ENCODE measurements around the gene FRMPD2.
"Not testable (repeated sequence)": the region's sequence is repeated elsewhere in the genome, so short reads cannot be mapped to it uniquely, and the experiment has no call there.

Gene FRMPD2

GRCh38 chr10:48251152-48251524 is 23.4 kb downstream of the FRMPD2 start:
- peak; percentile 24 for DNase-seq (ENCODE audit: low read depth)

DNA sequence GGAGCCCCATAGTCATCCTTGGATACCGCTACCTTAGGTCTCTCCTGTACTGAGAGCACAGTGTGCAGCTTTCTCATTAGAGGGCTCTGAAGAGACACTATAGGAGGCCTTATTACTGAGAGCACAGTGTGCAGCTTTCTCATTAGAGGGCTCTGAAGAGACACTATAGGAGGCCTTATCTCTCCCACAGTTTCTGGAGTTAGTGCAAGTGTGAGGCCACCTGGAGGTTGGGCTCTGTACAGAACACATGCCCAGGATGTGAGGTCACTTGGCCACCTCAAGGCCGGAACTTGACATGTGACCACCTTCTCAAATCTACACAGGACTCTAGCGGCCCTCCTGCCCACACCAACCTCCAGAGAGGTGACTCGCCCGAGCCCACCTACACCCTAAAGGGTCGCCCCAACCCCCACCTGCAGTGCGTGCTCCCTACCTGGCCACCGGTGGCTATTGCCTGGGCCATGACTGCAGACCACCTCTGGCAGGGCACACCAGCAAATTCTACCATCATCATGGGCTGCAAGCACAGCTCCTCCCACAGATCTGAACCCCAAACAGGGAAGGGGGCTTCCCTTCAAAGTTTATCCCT is 24.6 kb downstream of the FRMPD2 start:
- DNase-seq (ENCODE audit: low read depth): no peak

- DNase-seq (ENCODE audit: low read depth): no peak
Measured at GRCh38 chr10:48249004-48249762, 25.3 kb downstream of the FRMPD2 start.

- DNase-seq (ENCODE audit: low read depth): no peak
Measured at GRCh38 chr10:48248462-48248861, 26.0 kb downstream of the FRMPD2 start.

- peak; percentile 82 for DNase-seq (ENCODE audit: low read depth)
Measured at GRCh38 chr10:48247680-48248079, 26.8 kb downstream of the FRMPD2 start.

- no peak for DNase-seq (ENCODE audit: low read depth)
Measured at GRCh38 chr10:48246501-48246900, 28.0 kb downstream of the FRMPD2 start.

GRCh38 chr10:48245977-48246376 is 28.5 kb downstream of the FRMPD2 start:
- no peak for DNase-seq (ENCODE audit: low read depth)

DNA sequence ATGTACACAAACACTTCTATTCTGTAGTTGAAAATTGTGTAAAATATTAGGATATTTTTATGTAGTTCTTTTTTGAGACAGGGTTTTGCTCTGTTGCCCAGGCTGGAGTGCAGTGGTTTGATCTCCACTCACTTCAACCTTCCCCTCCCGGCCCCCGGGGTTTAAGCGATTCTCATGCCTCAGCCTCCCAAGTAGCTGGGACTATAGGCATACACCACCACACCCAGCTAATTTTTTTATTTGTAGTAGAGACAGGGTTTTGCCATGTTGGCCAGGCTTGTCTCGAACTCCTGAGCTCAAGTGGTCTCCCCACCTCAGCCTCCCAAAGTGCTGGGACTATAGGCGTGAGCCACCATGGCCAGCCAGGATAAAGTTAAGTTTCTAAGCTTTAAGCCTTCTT is 30.6 kb downstream of the FRMPD2 start:
- not testable (repeated sequence) for DNase-seq (ENCODE audit: low read depth)

- no peak for DNase-seq (ENCODE audit: low read depth)
Measured at GRCh38 chr10:48243487-48243886, 31.0 kb downstream of the FRMPD2 start.

- DNase-seq (ENCODE audit: low read depth): no peak
Measured at GRCh38 chr10:48242171-48242904, 32.2 kb downstream of the FRMPD2 start.

DNA sequence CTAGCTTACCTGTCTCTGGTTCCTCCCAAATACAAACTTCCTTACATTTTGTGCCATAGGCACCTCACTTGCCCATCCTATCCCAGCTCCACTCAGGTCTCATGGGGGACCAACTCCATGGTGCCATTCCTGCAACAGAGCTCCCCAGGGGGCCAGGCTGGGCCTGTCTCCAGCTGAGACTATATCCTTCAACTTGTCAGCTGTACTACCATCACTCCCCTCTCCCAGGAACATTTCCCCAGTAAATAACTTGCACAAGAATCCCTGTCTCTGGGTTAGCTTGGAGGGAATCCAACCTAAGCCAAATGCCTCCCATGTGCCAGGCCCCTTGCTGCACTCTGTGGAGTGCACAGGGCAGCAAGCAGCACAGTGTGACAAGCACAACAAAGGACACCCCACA is 33.2 kb downstream of the FRMPD2 start:
- DNase-seq (ENCODE audit: low read depth): no peak

DNA sequence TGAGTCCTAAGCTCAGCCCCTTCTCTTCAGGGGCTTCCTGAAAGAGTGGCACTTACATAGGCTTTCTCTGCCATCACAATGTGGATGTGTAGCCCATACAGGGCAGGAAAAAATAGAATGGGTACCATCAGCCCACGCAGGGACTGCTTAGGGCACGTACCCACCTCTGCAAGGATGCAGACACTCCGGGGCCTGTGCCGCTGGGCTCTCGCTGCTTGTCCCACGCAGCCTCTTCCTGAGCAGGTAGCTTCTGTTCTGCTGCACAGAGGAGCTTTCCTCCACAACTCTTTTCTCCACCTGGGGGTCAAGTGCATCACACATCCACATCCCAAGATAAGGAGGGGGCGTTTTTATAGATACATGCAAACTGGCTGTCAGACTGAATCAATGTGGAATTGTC is 34.3 kb downstream of the FRMPD2 start:
- no peak for DNase-seq (ENCODE audit: low read depth)

DNA sequence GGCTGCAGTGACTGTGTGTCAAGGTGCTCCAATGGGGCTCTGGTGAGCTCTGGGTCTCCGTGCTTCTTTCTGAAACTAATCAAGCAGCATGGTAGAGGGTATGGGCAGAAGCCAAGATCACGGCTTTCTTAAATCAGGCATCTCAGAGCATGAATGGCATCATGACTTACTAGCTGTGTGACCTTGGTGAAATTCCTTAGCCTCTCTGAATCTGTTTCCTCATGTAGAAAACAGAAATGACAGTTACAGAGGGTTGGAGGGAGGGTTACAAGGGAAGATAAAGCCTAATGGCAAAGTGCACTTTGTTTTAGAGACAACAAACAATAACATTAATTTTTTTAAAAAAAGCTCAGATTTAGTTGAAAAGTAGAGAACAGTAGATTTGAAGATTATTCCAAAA is 34.9 kb downstream of the FRMPD2 start:
- no peak for DNase-seq (ENCODE audit: low read depth)

DNA sequence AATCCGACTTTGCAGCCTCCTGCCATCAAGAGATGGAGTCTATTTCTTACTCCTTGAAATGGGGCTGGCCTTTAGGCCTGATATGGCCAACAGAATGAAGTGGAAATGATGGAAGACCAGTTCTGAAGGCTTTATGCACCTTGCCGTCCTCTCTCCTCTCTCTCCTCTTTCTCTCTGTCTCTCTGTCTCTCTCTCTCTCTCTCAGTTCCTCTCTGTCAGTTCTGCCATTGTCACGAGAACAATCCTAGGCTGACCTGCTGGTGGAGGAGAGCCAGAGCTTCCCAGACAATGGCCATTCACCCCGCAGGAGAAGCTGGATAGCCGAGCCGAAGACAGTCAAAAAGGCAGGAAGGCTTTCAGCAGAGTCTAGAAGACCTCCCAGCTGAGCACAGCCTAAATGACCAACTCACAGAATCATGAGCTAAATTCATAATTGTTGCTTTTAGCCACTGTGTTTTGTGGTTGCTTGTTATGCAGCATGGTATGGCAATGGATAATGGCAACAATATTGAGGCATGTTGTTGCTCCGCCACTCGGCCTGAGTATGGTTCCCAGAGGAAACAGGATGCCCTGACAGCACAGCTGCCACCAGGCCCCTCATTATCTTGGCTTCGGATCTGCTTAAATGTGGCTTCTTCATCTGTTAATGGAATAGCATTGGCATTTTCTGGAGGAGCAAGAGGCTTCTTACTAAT is 35.5 kb downstream of the FRMPD2 start:
- no peak for DNase-seq (ENCODE audit: low read depth)

DNA sequence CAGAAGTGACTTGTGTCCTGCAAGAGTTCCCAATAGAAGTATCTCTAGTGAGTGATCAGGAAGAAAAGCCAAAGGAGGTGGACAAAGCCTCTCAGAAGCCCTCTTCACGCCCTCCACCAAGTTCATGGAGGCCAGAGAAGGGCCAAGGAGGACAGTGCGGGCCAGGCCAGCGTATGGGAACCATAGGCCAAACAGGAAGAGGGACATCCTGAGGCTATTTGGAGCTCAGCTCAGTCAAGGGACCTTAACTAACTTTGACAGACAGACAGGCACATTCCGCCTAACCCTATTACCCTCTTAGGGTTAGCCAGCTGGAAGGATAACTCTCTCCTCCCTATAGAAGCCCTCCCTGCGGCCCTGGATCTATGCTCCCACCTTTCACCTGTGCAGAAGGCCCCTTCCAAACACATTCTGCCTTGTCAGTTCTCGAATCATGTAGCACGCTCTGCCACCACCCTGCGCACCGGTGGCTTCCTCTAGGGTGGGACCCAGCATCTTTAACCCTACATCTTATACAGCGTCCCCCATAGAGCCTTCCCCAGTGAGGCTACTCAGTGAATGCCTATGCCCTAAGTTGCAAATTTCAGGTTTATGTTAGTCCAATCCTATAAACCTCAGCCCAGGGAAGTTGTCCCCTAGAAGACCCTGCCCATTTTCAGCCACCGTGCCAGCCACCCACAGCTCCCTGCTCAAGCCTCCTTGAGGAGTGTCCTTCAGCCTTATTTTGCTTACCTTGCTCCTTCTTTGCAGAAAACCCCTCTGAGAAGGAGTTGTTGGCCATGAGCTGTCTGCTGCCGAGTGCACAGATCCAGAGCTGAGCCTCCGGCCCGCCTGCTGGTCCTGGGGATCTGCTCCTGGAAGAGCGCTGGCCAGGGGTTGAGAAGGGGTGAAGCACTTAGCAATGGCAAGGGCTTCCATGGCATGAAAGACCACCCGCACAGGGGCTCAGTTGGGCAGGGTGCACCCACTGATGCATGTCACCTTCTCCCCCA is 36.9 kb downstream of the FRMPD2 start:
- DNase-seq (ENCODE audit: low read depth): no peak

DNA sequence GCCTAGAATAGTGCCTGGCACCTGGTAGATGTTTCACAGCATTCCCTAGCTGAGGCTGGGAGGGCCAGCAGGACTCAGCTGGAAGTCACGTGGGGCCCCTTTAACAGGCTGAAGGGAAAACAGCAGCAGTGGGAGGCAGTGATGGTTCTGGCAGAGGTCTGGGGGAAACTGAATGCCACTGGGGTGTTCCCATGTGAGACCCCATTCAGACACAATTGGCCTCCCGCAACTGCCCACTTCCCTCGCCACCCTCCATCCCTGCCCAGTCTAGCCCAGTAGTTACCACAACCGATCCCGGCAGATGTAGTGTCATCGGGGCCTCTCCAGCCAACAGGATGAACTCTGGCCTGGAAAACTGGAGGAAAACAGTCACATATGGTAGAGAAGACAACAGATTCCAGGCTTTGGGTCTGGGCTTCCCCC is 38.3 kb downstream of the FRMPD2 start:
- no peak for DNase-seq (ENCODE audit: low read depth)

DNA sequence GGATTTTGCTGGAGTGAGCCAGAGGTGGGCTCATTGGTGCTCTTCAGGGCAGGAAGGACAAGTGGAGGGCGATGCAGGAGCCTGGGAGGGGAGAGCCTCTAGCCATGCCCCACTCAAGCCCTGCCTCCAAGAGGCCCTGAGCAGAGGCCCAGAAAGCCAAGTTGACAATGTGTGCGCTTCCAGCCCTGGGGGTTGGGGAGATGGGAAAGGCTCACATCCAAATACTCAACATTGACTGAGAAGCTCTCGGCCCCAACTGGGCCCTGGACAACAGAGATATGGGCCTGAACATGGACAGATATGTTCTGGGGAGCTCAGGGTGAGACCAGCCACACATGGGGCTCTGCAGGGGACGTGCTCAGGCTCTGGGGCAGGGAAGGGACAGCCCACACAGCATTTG is 39.0 kb downstream of the FRMPD2 start:
- DNase-seq (ENCODE audit: low read depth): no peak

DNA sequence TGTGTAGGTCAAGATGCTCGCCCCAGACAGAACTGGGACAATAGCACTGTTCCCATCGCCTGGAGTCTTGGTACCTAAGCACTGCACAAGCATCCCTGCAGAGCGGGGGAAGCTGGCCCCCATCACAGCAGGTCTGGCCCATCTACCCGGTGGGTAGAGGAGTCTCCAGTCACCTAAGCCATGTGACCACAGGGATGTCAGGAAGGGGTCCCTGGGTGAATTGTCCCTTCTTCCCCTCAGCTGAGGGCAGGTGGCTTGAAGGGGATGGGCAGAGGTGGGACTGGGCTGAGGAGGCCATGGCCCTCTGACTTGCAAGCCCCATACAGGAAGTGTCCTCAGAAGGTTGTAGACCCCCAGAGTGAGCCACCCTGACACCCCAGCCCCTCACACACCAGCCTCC is 39.7 kb downstream of the FRMPD2 start:
- DNase-seq (ENCODE audit: low read depth): no peak

- DNase-seq (ENCODE audit: low read depth): no peak
Measured at GRCh38 chr10:48234295-48234694, 40.2 kb downstream of the FRMPD2 start.

- DNase-seq (ENCODE audit: low read depth): no peak
Measured at GRCh38 chr10:48233559-48234005, 40.9 kb downstream of the FRMPD2 start.

- DNase-seq (ENCODE audit: low read depth): no peak
Measured at GRCh38 chr10:48232717-48233447, 41.6 kb downstream of the FRMPD2 start.
